ENCODE data around the gene LACRT. TPM values are rescaled to one million over a fixed set of nuclear protein-coding genes. Genes with fewer than 3 reads are reported as not detected.

The LACRT gene
- total and polyA plus RNA-seq, 2 of the 4 experiments (the other 2 are of a cell fraction): not detected

- in situ Hi-C loops (cut with MboI; ENCODE audit: low sequenced_read_pairs) (no loop called here), intact Hi-C loops (cut with micrococcal nuclease) (no loop called here), dilution Hi-C loops (cut with HindIII; ENCODE audit: low sequenced_read_pairs, unreplicated experiment) (no loop called here)
- H3K36me3 ChIP-seq (ENCODE audit: control insufficient read depth, insufficient read depth, low read length): no peaks in the 10 kb centered on the region
- H4K20me1 ChIP-seq (ENCODE audit: insufficient read depth, low read length): no peaks in the 10 kb centered on the region
- H3K4ac ChIP-seq (ENCODE audit: low read depth, low read length): no peak overlapping the region
- no peak overlapping the region for H3K14ac ChIP-seq (replicated peaks; ENCODE audit: low read depth, low read length)
- no peak overlapping the region for H3K9ac ChIP-seq (ENCODE audit: low read depth, low read length)
- H3K27me3 ChIP-seq (ENCODE audit: control insufficient read depth, insufficient read depth, low read length): no peaks in the 10 kb centered on the region
- ATAC-seq (ENCODE audit: low read depth) (no peak), DNase-seq (no peak)
- no peak overlapping the region for H4K91ac ChIP-seq (ENCODE audit: insufficient read depth, low read depth, low read length)
- ChIA-PET CTCF (no interaction called here), POLR2A (ENCODE audit: unreplicated experiment) (no interaction called here)
- no peak overlapping the region for H3K4me3 ChIP-seq (ENCODE audit: insufficient read depth, low read depth, low read length)
- H4K5ac ChIP-seq (ENCODE audit: low read depth, low read length): no peak overlapping the region
- no peaks in the 10 kb centered on the region for H3K9me1 ChIP-seq (ENCODE audit: insufficient read depth, low read length)
- H2AFZ ChIP-seq (replicated peaks; ENCODE audit: low read length, poor library complexity): no peak overlapping the region
- no peak overlapping the region for H2AK5ac ChIP-seq (ENCODE audit: low read depth, low read length)
- no TSS peak for BruUV-seq (replicated peaks)
- WGBS, 2 experiments (ENCODE audit: extremely low coverage in 2 of 2, insufficient read length in 1 of 2): no CpG with 5 or more reads among the region's 5 CpGs
- no peak overlapping the region for H4K8ac ChIP-seq (ENCODE audit: low read depth in 2 of 2, low read length in 2 of 2)
- H3K56ac ChIP-seq (ENCODE audit: extremely low read depth, insufficient read depth, low read length): no peak overlapping the region
- H3K79me1 ChIP-seq (ENCODE audit: low read depth in 1 of 2, low read length in 2 of 2): no peaks in the 10 kb centered on the region
- H3K4me1 ChIP-seq (ENCODE audit: control insufficient read depth, insufficient read depth, low read length): no peaks in the 10 kb centered on the region
- no peak overlapping the region for H2BK120ac ChIP-seq (ENCODE audit: low read depth, low read length)
- H3K9me3 ChIP-seq (ENCODE audit: control insufficient read depth, insufficient read depth, low read length): no peaks in the 10 kb centered on the region
- no peak overlapping the region for H3K27ac ChIP-seq (ENCODE audit: insufficient read depth, low read length)
- no peak overlapping the region for H2BK5ac ChIP-seq (ENCODE audit: low read depth, low read length, poor library complexity, severe bottlenecking)
- no peak overlapping the region for H3K23ac ChIP-seq (ENCODE audit: low read depth, low read length)
- no peak overlapping the region for H2AK9ac ChIP-seq (replicated peaks; ENCODE audit: low read depth, low read length, poor library complexity)
- H3K18ac ChIP-seq (ENCODE audit: low read depth, low read length): no peak overlapping the region
- H3K4me2 ChIP-seq (ENCODE audit: low read depth, low read length): no peak overlapping the region
- no peak overlapping the region for H2BK20ac ChIP-seq (ENCODE audit: low read depth, low read length)
- H2BK15ac ChIP-seq (ENCODE audit: low read depth, low read length): no peak overlapping the region
- TF ChIP-seq RCOR1 (IDR thresholded peaks at IDR 0.05; ENCODE audit: insufficient replicate concordance, low read length) (no peak), MAZ (IDR thresholded peaks at IDR 0.05; ENCODE audit: borderline replicate concordance, low read depth, low read length) (no peak), SMC3 (IDR thresholded peaks at IDR 0.05; ENCODE audit: low read depth, low read length) (no peak), NFE2L2 (IDR thresholded peaks at IDR 0.05; ENCODE audit: low read depth, low read length) (no peak), RAD21 (IDR thresholded peaks at IDR 0.05; ENCODE audit: low read length) (no peak), MXI1 (IDR thresholded peaks at IDR 0.05; ENCODE audit: borderline replicate concordance, low read depth, low read length) (no peak), POLR2A (IDR thresholded peaks at IDR 0.05; ENCODE audit: low read depth, low read length) (no peak), RFX5 (IDR thresholded peaks at IDR 0.05; ENCODE audit: low read depth, low read length) (no peak), ELK1 (IDR thresholded peaks at IDR 0.05; ENCODE audit: borderline replicate concordance, low read depth, low read length) (no peak), CEBPB (IDR thresholded peaks at IDR 0.05; ENCODE audit: low read depth, low read length) (no peak), USF2 (IDR thresholded peaks at IDR 0.05; ENCODE audit: low read depth, low read length) (no peak), CHD1 (IDR thresholded peaks at IDR 0.05; ENCODE audit: low read depth, low read length) (no peak), BHLHE40 (IDR thresholded peaks at IDR 0.05; ENCODE audit: low read depth, low read length) (no peak), FOS (IDR thresholded peaks at IDR 0.05; ENCODE audit: low read depth, low read length) (no peak), CTCF (conservative IDR thresholded peaks at IDR 0.05; ENCODE audit: low read depth, low read length) (no peak)
These were observed 10.1 kb downstream of the LACRT start for GRCh38 chr12:54624315-54625279.
